ENCODE data around the gene ZNF785.
"Not testable (repeated sequence)": the region's sequence is repeated elsewhere in the genome, so short reads cannot be mapped to it uniquely, and the experiment has no call there.

Gene ZNF785

DNA sequence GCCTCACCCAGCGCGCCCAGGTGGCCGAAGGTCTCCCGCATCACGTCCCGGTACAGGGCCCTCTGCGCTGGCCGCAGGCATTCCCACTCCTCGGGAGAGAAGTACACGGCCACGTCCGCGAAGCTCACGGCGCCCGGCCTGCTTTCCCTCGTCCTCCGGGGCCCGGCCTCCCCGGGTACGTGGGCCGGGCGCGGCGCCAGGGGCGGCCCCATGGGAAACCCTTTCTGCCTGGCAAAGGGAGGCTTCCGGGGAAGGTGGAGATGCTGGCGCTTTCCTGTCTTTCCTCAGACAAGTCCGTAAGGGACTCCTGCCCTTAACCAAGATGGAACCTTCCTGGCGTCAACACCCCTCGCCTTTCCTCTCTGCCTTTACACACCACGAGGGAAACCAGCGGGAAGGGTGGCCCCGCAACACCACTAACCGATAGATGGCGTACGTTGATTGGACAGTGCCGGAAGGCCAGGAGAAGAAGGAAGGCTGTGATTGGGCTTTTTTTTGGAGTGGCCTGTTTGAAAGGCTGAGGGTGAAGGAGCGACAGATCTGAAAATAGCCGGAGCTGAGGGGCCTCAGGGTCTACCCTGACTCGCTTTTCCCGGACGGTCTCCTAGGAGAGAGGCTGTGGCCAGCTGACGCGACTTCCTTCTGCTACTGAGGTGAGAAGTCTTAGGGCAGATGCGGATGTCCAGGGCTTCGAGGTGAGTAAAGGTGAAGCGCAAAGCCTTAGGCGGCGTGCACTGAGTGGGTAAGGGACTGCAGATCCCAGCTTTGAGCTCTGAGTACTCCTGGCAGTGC is at the start of gene ZNF785:
Gene ZNF785 (minus strand): TSS at position 298 of the 792 bp plus-strand sequence. CDS start 86 bp downstream, at position 212.
- peak; percentile 96 for DNase-seq

DNA sequence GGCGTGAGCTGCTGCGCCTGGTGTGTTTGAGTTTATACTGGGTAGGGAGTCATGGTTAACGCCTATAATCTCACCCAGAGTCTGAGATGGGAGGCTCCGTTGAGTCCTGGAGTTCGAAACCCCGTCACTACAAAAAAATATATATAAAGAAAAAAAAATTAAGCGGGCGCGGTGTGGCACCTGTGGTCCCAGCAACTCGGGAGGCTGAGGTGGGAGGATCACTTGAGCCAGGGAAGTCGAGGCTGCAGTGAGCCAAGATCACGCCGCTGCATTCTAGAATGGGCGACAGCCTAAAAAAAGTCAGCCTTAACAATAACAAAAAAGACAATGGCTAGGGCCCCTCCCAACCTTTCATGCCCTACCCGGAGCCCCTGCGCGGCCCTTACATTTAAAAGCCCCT is 48.0 kb upstream of the ZNF785 start:
- DNase-seq, result no peak

DNA sequence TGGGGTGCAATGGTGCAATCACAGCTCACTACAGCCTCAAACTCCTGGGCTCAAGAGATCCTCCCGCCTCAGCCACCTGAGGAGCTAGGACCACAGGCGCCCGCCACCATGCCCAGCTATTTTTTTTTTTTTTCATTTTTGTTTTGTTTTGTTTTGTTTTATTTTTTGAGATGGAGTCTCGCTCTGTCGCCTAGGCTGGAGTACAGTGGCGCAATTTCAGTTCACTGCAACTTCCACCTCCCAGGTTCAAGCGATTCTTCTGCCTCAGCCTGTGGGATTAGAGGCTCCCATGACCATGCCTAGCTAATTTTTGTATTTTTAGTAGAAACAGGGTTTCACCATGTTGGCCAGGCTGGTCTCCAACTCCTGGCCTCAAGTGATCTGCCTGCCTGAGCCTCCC is 47.0 kb upstream of the ZNF785 start:
- not testable (repeated sequence) for DNase-seq

GRCh38 chr16:30628628-30629540 is 43.4 kb upstream of the ZNF785 start:
- peak; percentile 79 for DNase-seq

GRCh38 chr16:30626236-30626635 is 40.7 kb upstream of the ZNF785 start:
- DNase-seq, result no peak

DNA sequence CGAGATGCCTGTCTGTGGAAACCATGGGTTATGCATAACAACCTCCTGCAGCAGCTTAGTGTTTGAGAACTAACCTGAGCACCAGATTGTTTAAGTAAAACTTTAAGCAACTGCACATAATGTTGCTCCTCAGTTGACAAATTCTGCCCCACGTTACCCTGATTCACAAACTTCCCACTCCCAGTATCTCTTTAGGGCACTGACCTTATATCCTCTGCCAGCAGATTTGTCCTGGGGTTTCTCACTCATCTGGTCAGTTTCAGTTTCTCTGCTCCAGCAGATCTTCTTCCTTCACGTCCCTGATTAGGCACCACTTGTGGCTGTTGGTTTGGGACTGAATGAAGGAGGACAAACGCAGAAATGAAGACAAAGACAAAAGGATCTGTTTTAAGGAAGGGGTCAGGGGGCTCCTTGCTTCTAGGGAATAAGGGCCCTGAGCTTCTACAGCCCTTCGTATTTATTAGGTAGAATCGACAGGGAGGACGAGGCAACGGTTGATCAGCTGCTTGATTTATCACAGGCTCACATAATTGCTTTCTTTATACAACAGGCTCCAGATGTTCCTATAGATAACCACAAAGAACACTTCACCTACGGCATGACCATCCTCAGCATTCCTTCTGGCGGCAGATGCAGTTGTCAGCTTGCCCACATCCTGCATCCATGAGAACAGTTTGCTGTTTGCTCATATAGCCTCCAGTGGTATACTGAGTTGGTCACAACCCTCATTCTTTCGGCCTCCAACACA is 38.2 kb upstream of the ZNF785 start:
- no peak for DNase-seq

GRCh38 chr16:30622455-30623032 is 37.0 kb upstream of the ZNF785 start:
- DNase-seq, result no peak

- no peak for DNase-seq
Measured at GRCh38 chr16:30621765-30622164, 36.3 kb upstream of the ZNF785 start.

DNA sequence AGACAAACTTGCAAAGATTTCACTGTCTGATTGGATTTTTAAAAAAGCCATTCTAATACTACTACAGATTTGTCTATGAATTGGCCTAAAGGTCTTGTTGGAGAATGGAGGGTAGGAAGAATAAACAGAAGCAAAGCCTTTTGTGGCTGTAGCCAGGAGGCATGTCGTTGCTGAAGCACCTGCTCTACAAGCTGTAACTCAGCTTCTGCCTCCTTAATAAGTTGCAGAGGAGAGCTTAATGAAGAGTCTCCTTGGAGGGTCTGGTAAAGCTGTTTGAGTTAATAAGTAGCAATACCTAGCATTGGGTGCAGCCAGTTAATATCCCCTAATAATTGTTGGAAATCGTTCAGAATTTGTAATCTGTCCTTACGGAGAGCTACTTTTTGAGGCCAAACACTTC is 34.7 kb upstream of the ZNF785 start:
- DNase-seq, result no peak

DNA sequence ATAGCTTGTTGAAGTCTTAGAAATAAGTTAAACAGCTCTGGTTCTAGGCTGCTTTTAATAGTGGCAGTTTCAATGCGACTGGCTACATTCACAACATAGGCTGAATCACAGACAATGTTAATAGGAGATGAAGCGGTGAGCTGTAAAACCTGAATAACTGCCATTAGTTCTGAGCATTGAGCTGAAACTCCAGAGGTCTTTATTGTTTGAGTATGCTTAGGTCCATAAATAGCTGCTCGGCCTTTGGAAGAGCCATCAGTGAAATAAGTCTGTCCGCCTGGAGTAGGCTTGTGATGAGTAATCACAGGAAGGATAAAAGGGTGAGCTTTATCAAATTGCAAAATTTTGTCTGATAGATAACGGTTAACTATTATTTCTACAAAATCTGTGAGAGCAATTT is 34.1 kb upstream of the ZNF785 start:
- DNase-seq, result no peak

GRCh38 chr16:30619202-30619601 is 33.7 kb upstream of the ZNF785 start:
- no peak for DNase-seq

GRCh38 chr16:30615358-30616091 is 30.0 kb upstream of the ZNF785 start:
- DNase-seq, result peak; percentile 66

DNA sequence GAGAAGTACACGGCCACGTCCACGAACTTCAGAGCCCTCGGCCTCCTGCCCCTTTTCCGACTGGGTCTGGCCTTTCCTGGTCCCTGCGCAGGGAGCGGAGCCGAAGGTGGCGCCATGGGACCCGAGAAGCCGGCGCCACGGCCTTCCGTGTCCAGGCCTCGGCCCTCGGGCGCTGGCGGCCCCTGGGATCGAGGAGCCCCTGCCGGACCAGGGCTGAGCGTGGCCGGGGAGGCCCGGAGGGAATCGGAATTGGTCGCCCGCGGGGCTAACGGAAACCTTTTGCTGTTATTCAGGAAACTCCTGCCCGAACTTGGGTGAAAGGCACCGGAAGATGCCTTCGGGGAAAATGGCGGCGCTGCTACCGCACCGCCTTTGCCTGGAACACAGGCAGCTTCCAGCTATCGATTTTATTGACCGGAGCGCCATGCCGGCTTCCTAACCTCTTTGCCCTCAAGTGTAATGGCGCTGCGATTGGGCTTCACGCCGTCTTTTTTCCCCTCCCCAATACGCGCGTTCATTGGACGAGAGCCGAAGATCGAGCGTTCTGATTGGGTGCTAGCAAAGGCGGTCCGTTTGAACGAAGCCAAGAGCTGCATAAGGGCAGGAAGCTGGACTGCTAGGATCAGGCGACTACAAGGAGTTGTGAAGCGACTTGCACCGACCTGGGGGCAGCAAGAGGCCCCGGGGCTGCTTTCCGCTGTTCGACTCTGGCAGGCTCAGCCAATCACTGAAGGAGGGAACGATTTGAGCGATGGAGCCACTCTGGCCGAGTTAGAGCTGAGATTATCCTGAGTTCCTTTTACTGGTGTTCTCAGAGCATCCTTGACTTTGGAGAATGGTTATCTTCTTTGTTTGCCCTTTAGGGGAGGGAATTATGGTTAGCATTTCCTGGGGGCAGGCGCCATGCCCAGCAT is 24.7 kb upstream of the ZNF785 start, which contains the start of gene ZNF689:
Gene ZNF689 (minus strand): TSS at position 464 of the 914 bp plus-strand sequence. CDS start 348 bp downstream, at position 116.
- peak; percentile 92 for DNase-seq

GRCh38 chr16:30609002-30609925 is 23.8 kb upstream of the ZNF785 start:
- DNase-seq, result peak; percentile 23

GRCh38 chr16:30606004-30606403 is 20.5 kb upstream of the ZNF785 start:
- no peak for DNase-seq

DNA sequence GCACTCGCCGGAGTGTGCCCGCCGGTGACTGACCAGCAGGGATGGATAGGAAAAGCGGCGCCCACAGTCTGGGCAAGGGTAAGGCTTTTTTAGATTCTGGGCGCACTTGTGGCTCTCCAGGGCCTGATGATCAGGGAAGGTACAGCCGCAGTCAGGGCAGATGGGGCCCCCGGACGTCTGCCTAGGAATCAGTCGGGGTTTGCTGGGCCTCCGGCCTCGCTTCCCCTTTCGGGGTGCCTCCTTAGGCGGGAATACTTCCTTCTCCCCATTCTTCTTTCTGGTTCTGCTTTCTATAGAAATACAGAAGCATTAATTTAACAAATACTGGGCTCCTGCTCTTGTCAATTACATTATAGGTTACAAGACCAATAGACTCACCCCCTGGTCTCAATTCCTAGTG is 19.7 kb upstream of the ZNF785 start:
- DNase-seq, result peak; percentile 37

DNA sequence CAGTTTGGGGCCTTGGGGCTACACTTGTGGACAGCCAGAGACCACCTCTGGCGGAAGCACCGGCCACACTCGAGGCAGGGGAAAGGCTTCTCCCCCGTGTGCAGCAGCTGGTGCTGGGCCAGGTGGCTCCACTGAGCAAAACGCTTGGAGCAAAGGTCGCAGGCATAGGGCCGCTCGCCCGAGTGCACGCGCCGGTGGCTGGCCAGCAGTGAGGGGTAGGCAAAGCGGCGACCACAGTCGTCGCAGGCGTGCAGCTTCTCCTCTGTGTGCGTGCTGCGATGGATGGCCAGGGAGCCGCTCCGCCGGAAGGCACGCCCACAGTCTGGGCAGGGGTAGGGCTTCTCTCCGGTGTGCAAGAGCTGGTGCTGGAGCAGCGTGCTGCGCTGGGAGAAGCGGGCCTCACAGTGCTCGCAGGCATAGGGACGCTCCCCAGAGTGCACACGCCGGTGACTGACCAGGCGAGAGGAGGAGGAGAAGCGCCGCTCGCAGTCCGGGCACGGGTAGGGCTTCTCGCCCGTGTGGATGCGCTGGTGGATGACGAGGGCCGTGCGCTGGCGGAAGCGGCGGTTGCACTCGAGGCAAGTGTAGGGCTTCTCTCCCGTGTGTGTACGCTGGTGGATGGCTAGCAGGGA is 18.9 kb upstream of the ZNF785 start:
- DNase-seq, result no peak

GRCh38 chr16:30603945-30604315 is 18.4 kb upstream of the ZNF785 start:
- no peak for DNase-seq

- no peak for DNase-seq
Measured at GRCh38 chr16:30602616-30603277, 17.2 kb upstream of the ZNF785 start.
